Stimulated activated CD8-positive, alpha-beta memory T cell treated with anti-CD3 and anti-CD28 coated beads, Interleukin-12 subunit alpha, Interleukin-12 subunit beta, amount 100 ng/mL, for 4 hours (primary cell): ENCODE results near the gene PBX4.
"Not testable (repeated sequence)": the region's sequence is repeated elsewhere in the genome, so short reads cannot be mapped to it uniquely, and the experiment has no call there.

Experiments
- DNase-seq: peaks from one replicate; pipeline ENCODE4 v3.0.0-alpha.2; 2020; ENCODE audit warnings: low read depth

Gene PBX4

GRCh38 chr19:19626516-19627472 lies 8.3 kb upstream of the PBX4 start:
- DNase-seq, result no peak

GRCh38 chr19:19624032-19624570 lies 5.6 kb upstream of the PBX4 start:
- DNase-seq, result no peak

GRCh38 chr19:19623383-19623782 lies 4.9 kb upstream of the PBX4 start:
- no peak for DNase-seq

- DNase-seq, result no peak
These were observed 1.3 kb upstream of the PBX4 start for GRCh38 chr19:19619849-19620210.

DNA sequence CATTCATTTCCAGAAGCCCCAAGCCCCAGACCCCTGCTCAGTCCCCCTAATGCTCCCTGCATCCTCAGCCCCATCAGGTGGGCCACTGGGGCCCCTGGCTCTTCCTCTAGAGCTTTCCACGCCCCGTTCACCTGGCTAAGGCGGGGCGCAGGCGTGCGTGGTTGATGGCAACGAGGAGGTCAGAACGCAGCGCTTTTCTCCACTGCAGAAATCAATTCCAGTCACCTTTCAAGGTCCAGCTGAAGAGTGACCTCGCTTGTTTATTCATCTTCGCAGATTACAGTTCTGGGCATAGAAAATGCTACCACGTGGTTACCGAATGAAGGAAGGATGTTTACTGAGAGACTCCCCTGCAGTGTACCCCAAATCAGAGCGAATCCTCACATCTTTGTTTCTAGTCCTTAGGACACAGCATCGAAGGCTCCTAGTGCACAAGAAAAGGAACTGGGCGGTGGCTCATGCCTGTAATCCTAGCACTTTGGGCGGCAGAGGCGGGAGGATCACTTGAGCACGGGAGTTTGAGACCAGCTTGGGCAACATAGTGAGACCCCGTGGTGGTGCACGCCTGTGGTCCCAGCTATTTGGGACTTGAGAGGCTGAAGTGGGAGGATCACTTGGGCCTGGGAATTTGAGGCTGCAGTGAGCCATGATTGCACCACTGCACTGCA lies 828 bp upstream of the PBX4 start:
- no peak for DNase-seq

DNA sequence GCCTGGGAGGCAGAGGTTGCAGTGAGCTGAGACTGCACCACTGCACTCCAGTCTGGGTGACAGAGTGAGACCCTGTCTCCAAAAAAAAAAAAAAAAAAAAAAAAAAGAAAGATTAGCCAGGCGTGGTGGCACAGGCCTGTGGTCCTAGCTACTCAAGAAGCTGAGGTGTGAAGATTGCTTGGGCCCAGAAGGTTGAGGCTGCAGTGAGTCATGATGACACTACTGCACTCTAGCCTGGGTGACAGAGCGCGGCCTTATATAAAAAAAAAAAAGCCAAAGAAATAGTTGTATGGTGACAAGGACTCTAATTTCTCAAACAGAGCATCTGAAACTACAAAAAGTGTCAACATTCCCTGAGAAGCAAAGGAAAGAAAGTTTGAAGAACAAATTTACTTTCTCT lies 3.4 kb downstream of the PBX4 start:
- DNase-seq, result no peak

DNA sequence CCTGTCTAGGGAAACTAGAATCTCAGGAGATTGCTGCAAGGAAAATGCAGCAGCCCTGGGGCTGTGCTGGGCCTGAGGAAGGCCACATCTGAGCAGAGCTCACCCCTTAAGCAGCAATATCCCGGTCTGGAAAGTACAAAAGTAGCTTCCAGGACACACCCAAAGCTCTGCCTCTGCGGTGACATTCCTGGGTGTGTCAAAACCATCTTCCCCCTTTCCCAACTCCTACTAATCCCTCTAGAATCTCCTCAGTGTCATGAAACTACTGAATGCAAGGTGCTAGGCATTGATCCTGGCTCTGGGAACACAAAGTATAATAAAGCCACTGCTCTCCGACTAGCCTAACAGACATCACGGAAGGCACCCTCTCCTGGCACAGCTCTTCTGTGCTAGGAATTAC lies 5.0 kb downstream of the PBX4 start:
- no peak for DNase-seq

DNA sequence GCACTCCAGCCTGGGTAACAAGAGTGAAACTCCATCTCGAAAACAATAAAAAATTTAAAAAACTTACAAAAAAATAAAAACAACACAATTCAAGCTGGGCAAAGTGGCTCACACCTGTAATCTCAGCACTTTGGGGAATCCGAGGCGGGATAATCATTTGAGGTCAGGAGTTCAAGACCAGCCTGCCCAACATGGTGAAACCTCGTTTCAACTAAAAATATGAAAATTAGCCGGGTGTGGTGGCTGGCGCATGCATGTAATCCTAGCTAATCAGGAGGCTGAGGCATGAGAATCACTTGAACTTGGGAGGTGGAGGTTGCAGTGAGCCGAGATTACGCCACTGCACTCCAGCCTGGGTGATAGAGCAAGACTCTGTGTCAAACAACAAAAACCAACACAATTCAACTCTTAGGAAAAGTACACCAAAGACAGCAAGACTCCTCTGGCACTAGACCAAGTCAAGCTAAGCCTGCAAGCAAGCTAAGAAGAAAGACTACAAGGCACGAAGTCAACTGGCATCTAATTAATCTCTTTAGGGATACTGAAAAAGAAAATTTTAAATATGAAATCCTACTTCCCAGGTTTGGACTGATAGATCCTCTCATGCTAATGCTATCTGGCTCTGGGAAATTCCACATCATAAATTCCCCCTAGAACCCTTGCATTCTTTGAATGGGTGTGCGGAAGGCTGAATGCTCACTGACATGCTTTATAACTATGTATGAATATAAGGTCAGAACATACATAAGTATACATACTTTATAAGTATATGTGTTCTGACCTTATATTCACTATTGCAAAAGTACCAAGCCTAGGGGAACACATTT lies 7.9 kb downstream of the PBX4 start:
- DNase-seq, result no peak

DNA sequence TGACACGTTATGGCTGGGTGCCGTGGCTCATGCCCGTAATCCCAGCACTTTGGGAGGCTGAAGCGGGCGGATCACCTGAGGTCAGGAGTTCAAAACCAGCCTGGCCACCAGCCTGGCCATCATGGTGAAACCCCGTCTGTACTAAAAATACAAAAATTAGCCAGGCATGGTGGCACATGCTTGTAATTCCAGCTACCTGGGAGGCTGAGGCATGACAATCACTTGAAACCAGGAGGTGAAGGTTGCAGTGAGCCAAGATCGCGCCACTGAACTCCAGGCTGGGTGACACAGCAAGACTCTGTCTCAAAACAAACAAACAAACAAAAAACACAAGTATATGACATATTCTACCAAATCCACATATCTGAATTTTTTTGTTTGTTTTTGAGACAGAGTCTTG lies 11.8 kb downstream of the PBX4 start:
- not testable (repeated sequence) for DNase-seq

GRCh38 chr19:19606021-19606420 lies 12.5 kb downstream of the PBX4 start:
- DNase-seq, result no peak

- DNase-seq, result no peak
These were observed 15.7 kb downstream of the PBX4 start for GRCh38 chr19:19602713-19603324.

GRCh38 chr19:19602136-19602712 lies 16.3 kb downstream of the PBX4 start:
- DNase-seq, result no peak

- no peak for DNase-seq
These were observed 17.6 kb downstream of the PBX4 start for GRCh38 chr19:19600793-19601330.

DNA sequence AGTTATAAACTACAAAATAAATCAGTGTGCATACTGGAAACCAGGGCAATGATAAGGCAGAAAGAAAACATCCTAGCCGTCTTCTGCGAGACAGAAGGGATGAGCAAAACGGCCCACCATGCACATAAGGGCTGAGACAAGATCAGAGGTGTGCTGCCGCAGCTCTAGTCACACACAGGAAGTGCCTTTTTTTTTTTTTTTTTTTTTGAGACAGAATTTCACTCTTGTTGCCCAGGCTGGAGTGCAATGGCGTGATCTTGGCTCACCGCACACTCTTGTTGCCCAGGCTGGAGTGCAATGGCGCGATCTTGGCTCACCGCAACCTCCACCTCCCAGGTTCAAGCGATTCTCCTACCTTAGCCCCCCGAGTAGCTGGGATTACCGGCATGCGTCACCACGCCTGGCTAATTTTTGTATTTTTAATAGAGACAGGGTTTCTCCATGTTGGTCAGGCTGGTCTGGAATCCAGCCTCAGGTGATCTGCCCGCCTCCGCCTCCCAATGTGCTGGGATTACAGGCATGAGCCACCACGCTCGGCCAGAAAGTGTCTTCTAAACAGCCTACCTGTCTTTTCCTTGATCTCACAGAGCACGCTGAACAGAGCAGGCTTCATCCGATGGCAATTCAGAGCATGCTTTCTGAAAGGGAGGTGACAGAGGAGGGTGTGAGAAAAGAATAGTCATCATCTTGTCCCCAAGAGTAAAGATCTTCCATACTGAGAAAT lies 19.6 kb downstream of the PBX4 start:
- DNase-seq, result peak; percentile 29

DNA sequence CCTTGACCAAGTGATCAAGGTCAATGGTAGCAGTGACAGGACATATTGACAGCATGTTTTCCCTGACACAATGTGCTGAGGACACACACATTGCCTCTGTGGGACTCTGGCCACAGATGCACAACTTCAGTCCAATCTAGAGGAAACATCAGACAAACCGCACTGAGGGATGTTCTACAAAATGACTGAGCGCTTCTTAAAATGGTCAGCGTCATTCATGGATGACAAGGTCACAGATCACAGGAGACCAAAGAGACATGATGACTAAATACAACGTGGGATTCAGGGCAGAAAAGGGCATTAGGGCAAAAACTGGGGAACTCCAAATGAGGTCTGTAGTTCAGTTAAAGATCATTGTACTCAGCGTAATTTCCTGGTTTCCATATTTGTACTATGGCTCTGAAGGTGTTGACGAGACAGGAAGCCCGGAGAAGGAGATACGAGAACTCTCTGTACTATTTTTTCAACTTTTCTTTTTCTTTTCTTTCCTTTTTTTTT lies 20.6 kb downstream of the PBX4 start:
- DNase-seq, result no peak

DNA sequence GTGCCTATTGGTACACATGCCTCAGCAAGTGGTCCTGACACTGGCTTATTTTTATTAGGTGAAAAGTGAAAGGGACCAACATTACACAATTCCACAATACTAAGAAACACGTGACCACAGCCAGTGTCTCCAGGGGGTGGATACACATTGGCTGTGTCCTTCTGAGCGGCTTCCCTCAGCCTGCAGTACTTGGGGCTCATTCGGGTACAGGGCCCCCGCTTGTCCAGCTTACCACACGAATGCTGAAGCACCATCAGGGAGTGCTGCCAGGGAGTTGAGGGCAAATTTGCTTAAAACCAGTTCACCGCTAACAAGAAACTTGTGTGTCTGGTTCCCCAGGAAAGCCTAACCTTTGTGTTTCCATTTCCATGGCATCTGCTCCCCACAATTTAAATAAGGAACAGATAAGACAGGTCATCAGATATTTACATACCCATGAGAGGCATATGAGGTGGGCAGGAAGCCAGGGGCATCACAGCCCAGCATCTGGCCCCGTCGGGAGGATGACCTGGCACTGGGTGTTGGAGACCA lies 23.3 kb downstream of the PBX4 start:
- no peak for DNase-seq

- DNase-seq, result no peak
These were observed 24.1 kb downstream of the PBX4 start for GRCh38 chr19:19594381-19594780.

GRCh38 chr19:19592690-19593089 lies 25.8 kb downstream of the PBX4 start:
- DNase-seq, result no peak

DNA sequence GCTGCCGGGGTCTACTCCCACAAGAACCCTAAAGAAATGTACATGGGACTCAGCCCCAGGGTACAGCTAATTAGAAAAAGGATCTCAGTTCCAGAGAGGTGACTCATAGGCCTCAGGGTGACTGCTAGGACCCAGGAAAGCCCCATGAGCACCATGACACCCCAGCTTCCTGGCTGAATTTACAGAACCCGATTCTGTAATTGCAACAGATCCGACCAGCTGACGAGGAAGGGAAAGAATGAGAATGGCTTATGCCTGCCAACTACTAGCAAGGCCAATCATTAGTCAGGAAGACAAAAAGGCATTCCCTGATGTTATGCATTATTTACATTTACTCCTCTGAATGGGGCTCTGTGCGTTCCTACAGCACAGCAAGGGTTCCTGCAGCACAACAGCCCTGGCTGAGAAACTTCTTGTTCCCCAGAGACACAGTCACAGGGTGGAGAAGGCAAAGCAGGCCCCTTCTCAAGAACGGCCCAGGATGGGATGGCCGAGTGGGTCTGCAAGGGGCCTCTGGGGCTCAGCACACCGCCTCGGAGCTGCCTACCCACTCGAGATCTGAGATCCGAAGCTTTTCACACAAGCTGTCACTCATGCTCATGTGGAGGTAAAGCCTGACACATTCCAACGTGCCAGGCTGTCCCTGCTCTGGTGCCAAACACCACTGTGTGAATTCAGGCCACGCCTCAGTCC lies 27.2 kb downstream of the PBX4 start:
- DNase-seq, result peak; percentile 34
